ENCODE results near the gene ZNRF2. TPM values are rescaled to one million over a fixed set of nuclear protein-coding genes. Genes with fewer than 3 reads are reported as not detected.
A peak's percentile ranks its signal among the peaks of the same experiment; 100 is the strongest.

ZNRF2 gene
- total and polyA plus RNA-seq, 2 of the 13 experiments (the other 11 are each of a cell fraction or from before 2014, with no cell fraction given): 3.5 to 7.7 TPM

DNA sequence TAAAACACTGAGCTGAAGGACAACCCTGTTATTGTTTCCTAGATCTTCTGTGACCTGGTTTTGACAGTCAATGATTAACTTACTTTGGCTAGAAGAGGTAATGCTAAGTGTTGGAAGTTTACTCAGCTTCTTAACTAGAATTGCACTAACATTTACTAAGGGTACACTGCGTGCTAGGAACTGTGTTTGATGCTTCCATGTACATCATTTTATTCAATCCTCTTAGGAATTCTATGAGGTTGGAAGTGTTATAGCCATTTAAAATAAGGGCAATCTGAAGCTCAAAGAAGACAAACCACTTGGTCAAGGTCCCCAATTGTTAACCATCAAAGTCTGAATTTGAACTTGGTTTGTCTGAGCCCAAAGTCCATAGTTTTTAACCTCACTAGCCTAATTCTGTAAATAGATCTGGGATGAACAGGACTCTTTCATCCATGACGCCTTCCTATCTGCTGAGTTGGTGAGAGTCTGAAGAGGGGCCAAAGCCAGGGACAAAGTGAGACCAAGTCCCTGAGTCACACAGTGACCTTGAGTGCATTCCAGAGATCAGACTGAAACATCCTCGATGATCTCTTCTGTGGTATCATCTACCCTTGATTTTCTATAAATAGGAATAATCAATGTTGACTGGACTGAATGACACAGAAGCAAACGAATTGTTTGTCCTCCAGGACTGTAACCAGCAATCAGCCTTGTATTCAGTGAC, 29.2 kb upstream of the ZNRF2 start (continued):
- TF ChIP-seq, protein P1, sequence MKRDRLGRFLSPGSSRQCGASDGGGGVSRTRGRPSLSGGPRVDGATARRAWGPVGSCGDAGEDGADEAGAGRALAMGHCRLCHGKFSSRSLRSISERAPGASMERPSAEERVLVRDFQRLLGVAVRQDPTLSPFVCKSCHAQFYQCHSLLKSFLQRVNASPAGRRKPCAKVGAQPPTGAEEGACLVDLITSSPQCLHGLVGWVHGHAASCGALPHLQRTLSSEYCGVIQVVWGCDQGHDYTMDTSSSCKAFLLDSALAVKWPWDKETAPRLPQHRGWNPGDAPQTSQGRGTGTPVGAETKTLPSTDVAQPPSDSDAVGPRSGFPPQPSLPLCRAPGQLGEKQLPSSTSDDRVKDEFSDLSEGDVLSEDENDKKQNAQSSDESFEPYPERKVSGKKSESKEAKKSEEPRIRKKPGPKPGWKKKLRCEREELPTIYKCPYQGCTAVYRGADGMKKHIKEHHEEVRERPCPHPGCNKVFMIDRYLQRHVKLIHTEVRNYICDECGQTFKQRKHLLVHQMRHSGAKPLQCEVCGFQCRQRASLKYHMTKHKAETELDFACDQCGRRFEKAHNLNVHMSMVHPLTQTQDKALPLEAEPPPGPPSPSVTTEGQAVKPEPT (CRISPR knock-in tag; IDR thresholded peaks at IDR 0.05; ENCODE audit: low read depth): no peak
- TF ChIP-seq ZNF230 (CRISPR knock-in tag; IDR thresholded peaks at IDR 0.05) (no peak), ZFYVE20 (CRISPR knock-in tag; IDR thresholded peaks at IDR 0.05; ENCODE audit: borderline replicate concordance, low read depth) (no peak), RORA (CRISPR knock-in tag; IDR thresholded peaks at IDR 0.05) (peak; percentile 92; the same call in 1 of the 2 replicates), ZMYM3 (CRISPR knock-in tag; IDR thresholded peaks at IDR 0.05) (peak; percentile 99), ZNF644 (CRISPR knock-in tag; IDR thresholded peaks at IDR 0.05; ENCODE audit: low read depth) (peak; percentile 78; the same call in 1 of the 2 replicates), EED (CRISPR knock-in tag; IDR thresholded peaks at IDR 0.05) (no peak), PAF1 (CRISPR knock-in tag; IDR thresholded peaks at IDR 0.05) (no peak), FOXJ3 (CRISPR knock-in tag; IDR thresholded peaks at IDR 0.05; ENCODE audit: borderline replicate concordance) (peak; percentile 92)
- TF ChIP-seq, protein P2, sequence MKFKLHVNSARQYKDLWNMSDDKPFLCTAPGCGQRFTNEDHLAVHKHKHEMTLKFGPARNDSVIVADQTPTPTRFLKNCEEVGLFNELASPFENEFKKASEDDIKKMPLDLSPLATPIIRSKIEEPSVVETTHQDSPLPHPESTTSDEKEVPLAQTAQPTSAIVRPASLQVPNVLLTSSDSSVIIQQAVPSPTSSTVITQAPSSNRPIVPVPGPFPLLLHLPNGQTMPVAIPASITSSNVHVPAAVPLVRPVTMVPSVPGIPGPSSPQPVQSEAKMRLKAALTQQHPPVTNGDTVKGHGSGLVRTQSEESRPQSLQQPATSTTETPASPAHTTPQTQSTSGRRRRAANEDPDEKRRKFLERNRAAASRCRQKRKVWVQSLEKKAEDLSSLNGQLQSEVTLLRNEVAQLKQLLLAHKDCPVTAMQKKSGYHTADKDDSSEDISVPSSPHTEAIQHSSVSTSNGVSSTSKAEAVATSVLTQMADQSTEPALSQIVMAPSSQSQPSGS (CRISPR knock-in tag; IDR thresholded peaks at IDR 0.05): peak; percentile 73; the same call in 1 of the 2 replicates
- TF ChIP-seq, protein P3, sequence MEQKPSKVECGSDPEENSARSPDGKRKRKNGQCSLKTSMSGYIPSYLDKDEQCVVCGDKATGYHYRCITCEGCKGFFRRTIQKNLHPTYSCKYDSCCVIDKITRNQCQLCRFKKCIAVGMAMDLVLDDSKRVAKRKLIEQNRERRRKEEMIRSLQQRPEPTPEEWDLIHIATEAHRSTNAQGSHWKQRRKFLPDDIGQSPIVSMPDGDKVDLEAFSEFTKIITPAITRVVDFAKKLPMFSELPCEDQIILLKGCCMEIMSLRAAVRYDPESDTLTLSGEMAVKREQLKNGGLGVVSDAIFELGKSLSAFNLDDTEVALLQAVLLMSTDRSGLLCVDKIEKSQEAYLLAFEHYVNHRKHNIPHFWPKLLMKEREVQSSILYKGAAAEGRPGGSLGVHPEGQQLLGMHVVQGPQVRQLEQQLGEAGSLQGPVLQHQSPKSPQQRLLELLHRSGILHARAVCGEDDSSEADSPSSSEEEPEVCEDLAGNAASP (CRISPR knock-in tag; IDR thresholded peaks at IDR 0.05; ENCODE audit: borderline replicate concordance): peak; percentile 62; the same call in 1 of the 2 replicates
- TF ChIP-seq, protein P4, sequence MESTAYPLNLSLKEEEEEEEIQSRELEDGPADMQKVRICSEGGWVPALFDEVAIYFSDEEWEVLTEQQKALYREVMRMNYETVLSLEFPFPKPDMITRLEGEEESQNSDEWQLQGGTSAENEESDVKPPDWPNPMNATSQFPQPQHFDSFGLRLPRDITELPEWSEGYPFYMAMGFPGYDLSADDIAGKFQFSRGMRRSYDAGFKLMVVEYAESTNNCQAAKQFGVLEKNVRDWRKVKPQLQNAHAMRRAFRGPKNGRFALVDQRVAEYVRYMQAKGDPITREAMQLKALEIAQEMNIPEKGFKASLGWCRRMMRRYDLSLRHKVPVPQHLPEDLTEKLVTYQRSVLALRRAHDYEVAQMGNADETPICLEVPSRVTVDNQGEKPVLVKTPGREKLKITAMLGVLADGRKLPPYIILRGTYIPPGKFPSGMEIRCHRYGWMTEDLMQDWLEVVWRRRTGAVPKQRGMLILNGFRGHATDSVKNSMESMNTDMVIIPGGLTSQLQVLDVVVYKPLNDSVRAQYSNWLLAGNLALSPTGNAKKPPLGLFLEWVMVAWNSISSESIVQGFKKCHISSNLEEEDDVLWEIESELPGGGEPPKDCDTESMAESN (CRISPR knock-in tag; conservative IDR thresholded peaks at IDR 0.05): 0 out of 2 replicates have a peak, but pooled peaks have one; percentile 17
- TF ChIP-seq, protein P5, sequence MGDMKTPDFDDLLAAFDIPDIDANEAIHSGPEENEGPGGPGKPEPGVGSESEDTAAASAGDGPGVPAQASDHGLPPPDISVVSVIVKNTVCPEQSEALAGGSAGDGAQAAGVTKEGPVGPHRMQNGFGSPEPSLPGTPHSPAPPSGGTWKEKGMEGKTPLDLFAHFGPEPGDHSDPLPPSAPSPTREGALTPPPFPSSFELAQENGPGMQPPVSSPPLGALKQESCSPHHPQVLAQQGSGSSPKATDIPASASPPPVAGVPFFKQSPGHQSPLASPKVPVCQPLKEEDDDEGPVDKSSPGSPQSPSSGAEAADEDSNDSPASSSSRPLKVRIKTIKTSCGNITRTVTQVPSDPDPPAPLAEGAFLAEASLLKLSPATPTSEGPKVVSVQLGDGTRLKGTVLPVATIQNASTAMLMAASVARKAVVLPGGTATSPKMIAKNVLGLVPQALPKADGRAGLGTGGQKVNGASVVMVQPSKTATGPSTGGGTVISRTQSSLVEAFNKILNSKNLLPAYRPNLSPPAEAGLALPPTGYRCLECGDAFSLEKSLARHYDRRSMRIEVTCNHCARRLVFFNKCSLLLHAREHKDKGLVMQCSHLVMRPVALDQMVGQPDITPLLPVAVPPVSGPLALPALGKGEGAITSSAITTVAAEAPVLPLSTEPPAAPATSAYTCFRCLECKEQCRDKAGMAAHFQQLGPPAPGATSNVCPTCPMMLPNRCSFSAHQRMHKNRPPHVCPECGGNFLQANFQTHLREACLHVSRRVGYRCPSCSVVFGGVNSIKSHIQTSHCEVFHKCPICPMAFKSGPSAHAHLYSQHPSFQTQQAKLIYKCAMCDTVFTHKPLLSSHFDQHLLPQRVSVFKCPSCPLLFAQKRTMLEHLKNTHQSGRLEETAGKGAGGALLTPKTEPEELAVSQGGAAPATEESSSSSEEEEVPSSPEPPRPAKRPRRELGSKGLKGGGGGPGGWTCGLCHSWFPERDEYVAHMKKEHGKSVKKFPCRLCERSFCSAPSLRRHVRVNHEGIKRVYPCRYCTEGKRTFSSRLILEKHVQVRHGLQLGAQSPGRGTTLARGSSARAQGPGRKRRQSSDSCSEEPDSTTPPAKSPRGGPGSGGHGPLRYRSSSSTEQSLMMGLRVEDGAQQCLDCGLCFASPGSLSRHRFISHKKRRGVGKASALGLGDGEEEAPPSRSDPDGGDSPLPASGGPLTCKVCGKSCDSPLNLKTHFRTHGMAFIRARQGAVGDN (CRISPR knock-in tag; IDR thresholded peaks at IDR 0.05): no peak
- TF ChIP-seq, protein P6, sequence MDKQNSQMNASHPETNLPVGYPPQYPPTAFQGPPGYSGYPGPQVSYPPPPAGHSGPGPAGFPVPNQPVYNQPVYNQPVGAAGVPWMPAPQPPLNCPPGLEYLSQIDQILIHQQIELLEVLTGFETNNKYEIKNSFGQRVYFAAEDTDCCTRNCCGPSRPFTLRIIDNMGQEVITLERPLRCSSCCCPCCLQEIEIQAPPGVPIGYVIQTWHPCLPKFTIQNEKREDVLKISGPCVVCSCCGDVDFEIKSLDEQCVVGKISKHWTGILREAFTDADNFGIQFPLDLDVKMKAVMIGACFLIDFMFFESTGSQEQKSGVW (CRISPR knock-in tag; IDR thresholded peaks at IDR 0.05; ENCODE audit: borderline replicate concordance): no peak

Data from HepG2 (cell line).